Activated T-cell treated with anti-CD3 and anti-CD28 coated beads for 1 hour (primary cell): Measurements from ENCODE around the gene AFM.
"Not testable (repeated sequence)": the region's sequence is repeated elsewhere in the genome, so short reads cannot be mapped to it uniquely, and the experiment has no call there.

Experiments used
- DNase-seq: peaks from one replicate; pipeline ENCODE4 v3.0.0-alpha.2; 2020; ENCODE audit warnings: low read depth

The AFM gene

DNA sequence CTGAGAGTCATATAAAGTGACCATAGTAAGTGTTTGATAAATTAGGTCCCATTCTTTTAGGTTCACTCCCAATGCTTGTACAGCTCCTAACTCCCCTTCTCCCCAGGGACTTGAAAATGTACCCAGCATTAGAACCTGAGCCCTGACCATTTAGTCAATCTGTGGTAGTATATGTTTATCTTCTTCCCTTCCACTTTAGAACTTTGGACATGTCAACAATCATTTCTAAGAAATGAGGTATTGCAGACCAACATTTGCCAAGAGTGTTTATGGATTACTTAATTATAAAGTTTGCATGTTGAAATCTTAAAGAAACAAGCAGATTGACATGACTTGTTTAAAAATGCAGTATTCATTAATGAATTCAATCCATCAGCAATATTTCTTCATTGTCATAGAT, 26.0 kb downstream of the AFM start:
- DNase-seq, result no peak

DNA sequence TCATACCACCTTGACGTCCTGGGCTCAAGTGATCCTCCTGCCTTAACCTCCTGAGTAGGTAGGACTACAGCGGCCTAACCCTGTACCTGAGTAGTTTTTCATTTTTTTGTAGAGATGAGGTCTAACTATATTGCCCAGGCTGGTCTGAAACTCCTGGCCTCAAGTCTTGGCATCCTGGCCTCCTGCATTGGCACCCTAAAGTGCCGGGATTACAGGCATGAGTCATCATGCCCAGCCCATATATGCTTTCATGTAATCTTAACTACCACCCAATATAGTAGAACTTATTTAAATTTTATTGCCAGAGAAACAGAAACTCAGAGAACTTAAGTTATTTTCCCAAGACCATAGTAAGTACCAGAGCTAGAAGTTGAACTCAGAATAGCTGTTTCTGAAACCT, 27.1 kb downstream of the AFM start:
- no peak for DNase-seq

DNA sequence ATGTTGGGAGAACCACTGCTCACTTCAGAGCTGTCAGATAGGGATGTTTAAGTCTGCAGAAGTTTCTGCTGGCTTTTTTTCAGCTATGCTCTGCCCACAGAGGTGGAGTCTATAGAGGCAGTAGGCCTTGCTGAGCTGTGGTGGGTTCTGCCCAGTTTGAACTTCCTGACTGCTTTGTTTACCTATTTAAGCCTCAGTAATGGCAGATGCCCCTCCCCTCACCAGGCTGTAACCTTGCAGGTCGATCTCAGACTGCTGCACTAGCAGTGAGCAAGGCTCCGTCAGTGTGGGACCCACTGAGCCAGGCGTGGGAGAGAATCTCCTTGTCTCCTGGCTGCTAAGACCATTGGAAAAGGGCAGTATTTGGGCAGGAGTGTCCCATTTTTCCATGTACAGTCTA, 36.8 kb downstream of the AFM start:
- no peak for DNase-seq

GRCh38 chr4:73520821-73521220, 39.3 kb downstream of the AFM start:
- DNase-seq, result no peak

DNA sequence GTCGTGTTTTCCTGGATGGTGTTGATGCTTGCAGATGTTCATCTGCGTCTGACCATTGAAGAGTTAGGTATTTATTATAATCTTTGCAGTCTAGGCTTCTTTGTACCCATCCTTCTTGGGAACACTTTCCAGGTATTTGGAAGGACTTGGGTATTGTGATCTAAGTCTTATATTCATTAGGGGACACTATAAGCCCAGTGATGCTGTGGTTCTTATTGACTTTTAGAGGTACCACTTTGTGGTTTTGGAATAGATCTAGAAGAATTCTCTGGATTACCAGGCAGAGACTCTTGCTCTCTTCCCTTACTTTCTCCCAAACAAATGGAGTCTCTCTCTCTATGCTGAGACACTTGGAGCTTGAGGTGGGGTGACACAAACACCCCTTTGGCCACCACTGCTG, 41.6 kb downstream of the AFM start:
- no peak for DNase-seq

DNA sequence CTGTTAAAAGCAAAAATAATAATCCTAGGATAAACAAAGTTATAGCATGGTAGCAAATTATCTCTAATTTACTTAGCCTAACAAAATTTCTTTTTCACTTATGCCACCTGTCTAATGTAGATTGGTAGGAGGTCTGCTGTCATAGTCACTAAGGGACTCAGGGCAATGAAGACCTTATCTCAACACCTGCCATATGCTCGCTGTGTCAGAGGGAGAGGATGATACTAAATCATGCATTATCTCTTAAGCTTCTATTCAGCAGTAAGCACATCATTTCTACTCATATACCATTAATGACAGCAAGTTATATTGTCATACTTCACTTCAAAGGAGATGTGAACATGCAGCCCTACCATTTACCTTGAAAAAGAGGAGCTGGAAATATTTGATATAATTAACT, 44.1 kb downstream of the AFM start:
- no peak for DNase-seq

GRCh38 chr4:73527196-73527595, 45.7 kb downstream of the AFM start:
- DNase-seq, result no peak

GRCh38 chr4:73528171-73528570, 46.6 kb downstream of the AFM start:
- DNase-seq, result no peak

DNA sequence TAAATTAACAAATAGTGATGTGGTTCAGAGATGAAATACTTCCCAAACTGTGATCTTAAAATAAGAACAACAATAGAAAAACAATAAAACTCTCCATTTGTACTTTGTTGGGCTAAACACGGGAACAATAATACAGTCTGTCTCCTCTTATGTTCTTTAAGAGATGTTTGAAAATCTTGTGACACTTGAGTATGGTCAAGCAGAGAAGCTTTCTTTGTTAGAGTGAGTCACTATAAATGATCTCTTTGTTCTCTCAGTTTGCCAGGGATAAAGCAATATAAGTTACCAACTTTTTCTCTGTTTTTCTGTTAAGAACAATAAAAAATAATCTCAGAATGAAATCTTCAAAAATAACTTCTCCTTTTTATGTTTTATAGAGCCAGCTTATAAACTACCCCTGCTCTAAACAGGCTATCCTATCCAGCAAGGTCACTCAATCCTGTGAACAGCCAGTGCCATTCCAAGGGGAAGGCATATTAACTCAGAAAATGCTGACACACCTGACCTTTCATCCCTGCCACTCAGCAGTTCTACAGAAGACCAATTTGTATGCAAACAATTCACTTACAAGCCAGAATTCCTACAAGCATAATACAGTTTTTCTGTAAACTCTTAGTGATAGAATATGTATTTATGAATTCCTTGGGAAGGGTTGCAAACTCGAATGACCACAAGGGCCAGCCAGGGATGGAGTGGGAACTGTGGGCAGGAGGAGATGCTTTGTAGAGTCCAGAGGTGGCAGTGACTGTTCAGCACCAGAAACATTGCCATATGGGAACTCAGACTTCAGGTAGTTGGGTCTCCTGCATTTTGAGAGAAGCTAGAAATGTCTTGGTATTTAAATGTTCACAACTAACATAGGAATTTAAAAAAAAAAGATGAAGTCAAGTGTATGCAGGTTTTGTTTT, 52.2 kb downstream of the AFM start:
- no peak for DNase-seq

- DNase-seq, result no peak
Measured at GRCh38 chr4:73538162-73538561, 56.6 kb downstream of the AFM start.

- no peak for DNase-seq
Measured at GRCh38 chr4:73539386-73539785, 57.8 kb downstream of the AFM start.

DNA sequence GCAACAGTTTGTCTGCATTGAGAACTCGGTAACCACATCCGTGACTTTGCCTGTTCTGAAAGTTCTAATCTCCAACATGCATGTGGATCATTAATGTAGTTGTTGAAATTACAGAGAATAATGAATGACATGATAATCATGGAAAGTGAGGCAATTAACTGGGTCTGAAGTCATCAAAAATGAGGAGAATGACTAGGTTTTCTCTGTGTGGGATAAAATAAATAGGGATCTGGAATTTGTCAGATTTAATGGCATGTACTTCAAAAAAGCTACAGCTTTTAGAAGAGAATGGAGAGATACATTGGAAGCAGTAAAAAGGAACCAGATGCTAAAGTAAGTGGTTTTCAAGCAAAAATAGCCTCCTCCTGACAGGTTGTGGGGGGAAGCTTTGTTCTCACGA, 59.3 kb downstream of the AFM start:
- DNase-seq, result no peak

DNA sequence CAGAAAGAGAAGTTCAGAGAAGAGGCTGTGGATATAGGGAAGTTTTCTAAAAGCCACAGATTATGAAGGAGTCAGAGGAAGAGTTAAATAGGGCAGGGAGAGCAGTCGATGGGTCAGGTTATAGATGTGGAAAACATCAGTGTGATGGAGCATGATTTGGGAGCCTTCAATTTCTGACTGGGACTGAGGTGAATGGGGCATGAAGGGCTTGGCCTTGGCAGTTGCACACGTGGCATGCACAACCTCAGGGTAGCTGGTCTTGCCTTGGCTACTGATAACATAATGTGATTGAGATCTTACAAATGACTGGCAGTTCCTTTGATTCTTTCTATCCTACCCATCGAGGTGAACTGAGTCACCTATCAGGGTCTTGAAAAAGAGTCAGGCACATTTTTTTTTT, 59.7 kb downstream of the AFM start:
- DNase-seq, result no peak

DNA sequence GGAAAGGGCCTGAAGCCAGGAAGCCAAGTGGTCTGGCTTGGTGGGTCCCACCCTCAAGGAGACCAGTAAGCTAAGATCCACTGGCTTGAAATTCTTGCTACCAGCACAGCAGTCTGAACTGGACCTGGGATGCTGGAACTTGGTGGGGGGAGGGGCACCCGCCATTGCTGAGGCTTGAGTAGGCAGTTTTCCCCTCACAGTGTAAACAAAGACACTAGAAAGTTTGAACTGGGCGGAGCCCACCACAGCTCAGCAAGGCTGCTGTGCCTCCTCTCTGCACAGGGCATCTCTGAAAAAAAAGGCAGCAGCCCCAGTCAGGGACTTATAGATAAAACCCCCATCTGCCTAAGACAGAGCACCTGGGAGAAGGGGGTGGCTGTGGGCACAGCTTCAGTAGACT, 63.1 kb downstream of the AFM start:
- DNase-seq, result no peak

- DNase-seq, result not testable (repeated sequence)
Measured at GRCh38 chr4:73550865-73551264, 69.3 kb downstream of the AFM start.
